H1 (cell line): ENCODE results near the gene YBX3. TPM values are rescaled to one million over a fixed set of nuclear protein-coding genes. Genes with fewer than 3 reads are reported as not detected.
A peak's percentile ranks its signal among the peaks of the same experiment; 100 is the strongest.

ENCODE experiments used
- CTCF ChIA-PET: fragments of 300-600 bp; sonication (Branson Sonifier 250); formaldehyde crosslinking; loops from one replicate; lab custom pipeline; 2021; ENCODE audit not compliant: partially characterized antibody; lab: Charles Lee
- POLR2A ChIA-PET: fragments of 300-600 bp; sonication (Branson Sonifier 250); formaldehyde crosslinking; loops from one replicate; lab custom pipeline; 2021; ENCODE audit warnings: inconsistent platforms; ENCODE audit not compliant: partially characterized antibody; lab: Charles Lee
- DNase-seq, 2 experiments: peaks; one replicate each; pipeline versions ENCODE4 v3.0.0 to v3.0.0-alpha.2; 2010 to 2022; ENCODE audit warnings: low spot score in 2 of 2, low read depth in 1 of 2, mixed read lengths in 1 of 2
- FAIRE-seq: peaks from 2 replicates; lab custom pipeline; 2011; peaks lifted over from hg19 to GRCh38; lab: Jason Lieb, UNC
- H2AFZ ChIP-seq: 2 replicates; pipeline ENCODE4 v1.8.1; 2012; ENCODE audit warnings: low read length, inconsistent platforms
- H2AK5ac ChIP-seq: 2 replicates; pipeline ENCODE4 v1.6.1; 2013; ENCODE audit warnings: low read depth, low read length
- H2BK120ac ChIP-seq: replicated peaks from 2 replicates; pipeline ENCODE3; 2013; ENCODE audit warnings: low read depth, low read length, inconsistent platforms
- H2BK12ac ChIP-seq: 2 replicates; pipeline ENCODE4 v1.6.1; 2013; ENCODE audit warnings: low read depth, low read length
- H2BK15ac ChIP-seq: 2 replicates; pipeline ENCODE4 v1.6.1; 2013; ENCODE audit warnings: low read length
- H2BK20ac ChIP-seq: 2 replicates; pipeline ENCODE4 v1.6.1; 2013; ENCODE audit warnings: low read length
- H2BK5ac ChIP-seq: 2 replicates; pipeline ENCODE4 v1.6.1; 2013; ENCODE audit warnings: low read depth, low read length
- H3K14ac ChIP-seq: 2 replicates; pipeline ENCODE4 v1.6.1; 2013; ENCODE audit warnings: inconsistent platforms; ENCODE audit not compliant: insufficient read length
- H3K18ac ChIP-seq: 2 replicates; pipeline ENCODE4 v1.6.1; 2013; ENCODE audit warnings: low read length; ENCODE audit errors: extremely low read depth
- H3K23ac ChIP-seq: 2 replicates; pipeline ENCODE4 v1.6.1; 2013; ENCODE audit warnings: inconsistent platforms; ENCODE audit not compliant: insufficient read length
- H3K23me2 ChIP-seq: 2 replicates; pipeline ENCODE4 v1.6.1; 2013; ENCODE audit warnings: low read depth, low read length
- H3K27ac ChIP-seq: 2 replicates; pipeline ENCODE4 v1.6.1; 2011; ENCODE audit warnings: low read depth, low read length, inconsistent platforms
- H3K27me3 ChIP-seq, 4 experiments: replicated peaks in 1 of 4; 1 replicate in 1 of 4; 2 replicates in 3 of 4; pipeline versions ENCODE4 v1.6.1 to v1.8.1; 2011 to 2013; ENCODE audit warnings: low read length in 3 of 4, mild to moderate bottlenecking in 3 of 4, inconsistent platforms in 2 of 4, mixed read lengths in 2 of 4, moderate library complexity in 1 of 4; ENCODE audit not compliant: control insufficient read depth in 3 of 4, insufficient read depth in 3 of 4; ENCODE audit errors: extremely low read depth in 1 of 4
- H3K36me3 ChIP-seq, 4 experiments: 2 replicates each; pipeline versions ENCODE4 v1.6.1 to v1.8.1; 2011 to 2013; ENCODE audit warnings: mild to moderate bottlenecking in 4 of 4, low read length in 3 of 4, moderate library complexity in 2 of 4, control low read depth in 1 of 4, inconsistent platforms in 1 of 4; ENCODE audit not compliant: insufficient read depth in 4 of 4, control insufficient read depth in 2 of 4
- H3K4ac ChIP-seq: replicated peaks from 2 replicates; pipeline ENCODE3; 2013; ENCODE audit warnings: low read length, low read depth, mixed read lengths, inconsistent platforms; ENCODE audit not compliant: insufficient read length
- H3K4me1 ChIP-seq, 4 experiments: replicated peaks in 1 of 4; 1 replicate in 1 of 4; 2 replicates in 3 of 4; pipeline versions ENCODE4 v1.6.1 to v1.8.1; 2011 to 2013; ENCODE audit warnings: low read length in 3 of 4, inconsistent platforms in 2 of 4, mixed read lengths in 1 of 4; ENCODE audit not compliant: insufficient read depth in 4 of 4, control insufficient read depth in 3 of 4
- H3K4me2 ChIP-seq, 2 experiments: 2 replicates each; pipeline versions ENCODE4 v1.6.1 to v1.8.1; 2011 to 2013; ENCODE audit warnings: low read depth in 2 of 2, low read length in 2 of 2, control low read depth in 1 of 2, inconsistent platforms in 1 of 2, mild to moderate bottlenecking in 1 of 2; ENCODE audit not compliant: insufficient read depth in 1 of 2
- H3K4me3 ChIP-seq, 4 experiments: fragments of 200-600, 300-600 bp in 1 of 4; sonication (generic), shearing (Covaris generic), sonication (Bioruptor Twin) in 1 of 4; 2 replicates each; pipeline versions ENCODE4 v1.5.1 to v1.8.1; 2011 to 2016; ENCODE audit warnings: low read length in 4 of 4, low read depth in 3 of 4, control low read depth in 2 of 4, inconsistent platforms in 2 of 4, mild to moderate bottlenecking in 2 of 4, mixed read lengths in 1 of 4, moderate library complexity in 1 of 4; ENCODE audit not compliant: insufficient read depth in 2 of 4; ENCODE audit errors: extremely low read depth in 1 of 4
- H3K56ac ChIP-seq: replicated peaks from 2 replicates; pipeline ENCODE3; 2013; ENCODE audit warnings: low read depth, mild to moderate bottlenecking, mixed read lengths, low read length, inconsistent platforms; ENCODE audit not compliant: insufficient read length
- H3K79me1 ChIP-seq: 2 replicates; pipeline ENCODE4 v1.6.1; 2013; ENCODE audit warnings: low read depth, low read length, control low read depth
- H3K79me2 ChIP-seq, 2 experiments: 2 replicates each; pipeline versions ENCODE4 v1.6.1 to v1.8.1; 2012 to 2013; ENCODE audit warnings: low read length in 2 of 2, mild to moderate bottlenecking in 2 of 2, inconsistent platforms in 1 of 2; ENCODE audit not compliant: insufficient read depth in 2 of 2, control insufficient read depth in 1 of 2
- H3K9ac ChIP-seq, 4 experiments: replicated peaks in 1 of 4; 1 replicate in 1 of 4; 2 replicates in 3 of 4; pipeline versions ENCODE4 v1.6.1 to v1.8.1; 2011 to 2013; ENCODE audit warnings: low read depth in 3 of 4, low read length in 3 of 4, control low read depth in 2 of 4, mild to moderate bottlenecking in 2 of 4, moderate library complexity in 2 of 4, inconsistent platforms in 1 of 4; ENCODE audit errors: extremely low read depth in 1 of 4
- H3K9me3 ChIP-seq, 2 experiments: 2 replicates each; pipeline versions ENCODE4 v1.6.1 to v1.8.1; 2012 to 2013; ENCODE audit warnings: mild to moderate bottlenecking in 2 of 2, moderate library complexity in 2 of 2, control low read depth in 1 of 2, inconsistent platforms in 1 of 2, low read depth in 1 of 2, low read length in 1 of 2, mixed read lengths in 1 of 2; ENCODE audit not compliant: insufficient read depth in 2 of 2
- H4K20me1 ChIP-seq, 2 experiments: replicated peaks in 1 of 2; 2 replicates each; pipeline versions ENCODE3 to v1.8.1; 2011 to 2013; ENCODE audit warnings: inconsistent platforms in 2 of 2, low read length in 2 of 2, mild to moderate bottlenecking in 1 of 2; ENCODE audit not compliant: insufficient read depth in 2 of 2, control insufficient read depth in 1 of 2
- H4K5ac ChIP-seq: 2 replicates; pipeline ENCODE4 v1.6.1; 2013; ENCODE audit warnings: low read length, low read depth, mixed read lengths, inconsistent platforms; ENCODE audit not compliant: insufficient read length
- H4K8ac ChIP-seq: 2 replicates; pipeline ENCODE4 v1.8.0; 2013; ENCODE audit warnings: mild to moderate bottlenecking, moderate library complexity, low read length, inconsistent platforms; ENCODE audit not compliant: insufficient read depth; ENCODE audit errors: extremely low read depth
- H4K91ac ChIP-seq: replicated peaks from 2 replicates; pipeline ENCODE3; 2013; ENCODE audit warnings: low read length, mixed read lengths, inconsistent platforms; ENCODE audit not compliant: insufficient read length
- BACH1 ChIP-seq: IDR thresholded peaks from 2 replicates; pipeline ENCODE4 v1.6.1; 2012; ENCODE audit warnings: low read length, improper control_type of control experiment
- CHD1 ChIP-seq: IDR thresholded peaks from 2 replicates; pipeline ENCODE4 v1.6.1; 2012; ENCODE audit warnings: low read depth, low read length, improper control_type of control experiment
- CHD2 ChIP-seq: IDR thresholded peaks from 2 replicates; pipeline ENCODE4 v1.6.1; 2012; ENCODE audit warnings: low read length, improper control_type of control experiment
- CREB1 ChIP-seq: IDR thresholded peaks from 2 replicates; pipeline ENCODE4 v1.6.1; 2012; ENCODE audit warnings: inconsistent platforms
- EZH2 ChIP-seq: fragments of 200-600 bp; sonication (generic); IDR thresholded peaks from 2 replicates; pipeline ENCODE4 v1.7.1; 2012; ENCODE audit warnings: low read depth, mild to moderate bottlenecking, moderate library complexity, low read length, inconsistent platforms; ENCODE audit not compliant: severe bottlenecking
- HDAC2 ChIP-seq, 2 experiments: fragments of 300-600 bp in 1 of 2; sonication (generic) in 1 of 2; IDR thresholded peaks; 2 replicates each; pipeline ENCODE4 v1.6.1; 2011 to 2012; ENCODE audit warnings: low read depth in 2 of 2, low read length in 2 of 2, mild to moderate bottlenecking in 2 of 2, moderate library complexity in 2 of 2, borderline replicate concordance in 1 of 2, inconsistent platforms in 1 of 2
- JUN ChIP-seq: IDR thresholded peaks from 2 replicates; pipeline ENCODE4 v1.6.1; 2011; ENCODE audit warnings: low read depth, mild to moderate bottlenecking, improper control_type of control experiment, low read length
- KDM4A ChIP-seq: IDR thresholded peaks from one replicate; pipeline ENCODE4 v1.7.1; 2012; ENCODE audit warnings: low read depth, mild to moderate bottlenecking, moderate library complexity, low read length, inconsistent platforms; ENCODE audit not compliant: severe bottlenecking
- MAFK ChIP-seq: IDR thresholded peaks from 2 replicates; pipeline ENCODE4 v1.6.1; 2012; ENCODE audit warnings: low read depth, mild to moderate bottlenecking, improper control_type of control experiment, low read length
- POLR2A ChIP-seq, 2 experiments: IDR thresholded peaks; 1 replicate in 1 of 2; 2 replicates in 1 of 2; pipeline ENCODE4 v1.6.1; 2011; ENCODE audit warnings: low read depth in 2 of 2, low read length in 2 of 2, mild to moderate bottlenecking in 2 of 2; ENCODE audit errors: control extremely low read depth in 1 of 2
- RBBP5 ChIP-seq: IDR thresholded peaks from 2 replicates; pipeline ENCODE4 v1.7.1; 2012; ENCODE audit warnings: low read depth, mild to moderate bottlenecking, inconsistent platforms, low read length, moderate library complexity, borderline replicate concordance
- SIX5 ChIP-seq: IDR thresholded peaks from 2 replicates; pipeline ENCODE4 v1.6.1; 2011; ENCODE audit warnings: mild to moderate bottlenecking, low read depth, low read length
- YY1 ChIP-seq: IDR thresholded peaks from 2 replicates; pipeline ENCODE4 v1.6.1; 2011; ENCODE audit warnings: low read depth, mild to moderate bottlenecking, low read length
- WGBS, 2 experiments: shearing (Covaris generic) in 1 of 2; methylation state at CpG; one replicate each; pipeline versions ENCODE4 v1.1.6 to v1.1.7; 2013 to 2015; ENCODE audit warnings: low lambda C conversion rate in 2 of 2, mixed read lengths in 2 of 2, inconsistent platforms in 1 of 2, low coverage in 1 of 2, missing lambda C conversion rate in 1 of 2; ENCODE audit not compliant: insufficient replicate concordance in 2 of 2, insufficient coverage in 1 of 2, insufficient read length in 1 of 2; ENCODE audit errors: extremely low coverage in 1 of 2, missing lambda C conversion rate in 1 of 2; 5-methylcytosine and 5-hydroxymethylcytosine counted together
- polyA plus RNA-seq, 7 experiments: library from polyadenylated mRNA; depleted of rRNA in 3 of 7; stranded (reverse) in 5 of 7; unstranded in 2 of 7; fragments of >200 nt in 5 of 7; fragments of 200-250 nt in 2 of 7; gene quantifications; 1 replicate in 5 of 7; 2 replicates in 1 of 7; 4 replicates in 1 of 7; pipeline versions ENCODE4 v1.2.1 to v1.2.3, GENCODE V29; 2011 to 2013; ENCODE audit warnings: missing spikeins in 2 of 7, mixed read lengths in 2 of 7
- total RNA-seq: library from RNA; stranded (reverse); fragmentation: NEBNext Ultra II Directional; extraction: Animal tissue kit (Norgen Biotek cat#: 25700); gene quantifications from 2 replicates; pipeline ENCODE4 v1.2.1, GENCODE V29; 2021

Gene YBX3
- total and polyA plus RNA-seq, 2 of the 8 experiments (the other 6 are each of a cell fraction or from before 2014, with no cell fraction given), result 83.1 to 480 TPM

DNA sequence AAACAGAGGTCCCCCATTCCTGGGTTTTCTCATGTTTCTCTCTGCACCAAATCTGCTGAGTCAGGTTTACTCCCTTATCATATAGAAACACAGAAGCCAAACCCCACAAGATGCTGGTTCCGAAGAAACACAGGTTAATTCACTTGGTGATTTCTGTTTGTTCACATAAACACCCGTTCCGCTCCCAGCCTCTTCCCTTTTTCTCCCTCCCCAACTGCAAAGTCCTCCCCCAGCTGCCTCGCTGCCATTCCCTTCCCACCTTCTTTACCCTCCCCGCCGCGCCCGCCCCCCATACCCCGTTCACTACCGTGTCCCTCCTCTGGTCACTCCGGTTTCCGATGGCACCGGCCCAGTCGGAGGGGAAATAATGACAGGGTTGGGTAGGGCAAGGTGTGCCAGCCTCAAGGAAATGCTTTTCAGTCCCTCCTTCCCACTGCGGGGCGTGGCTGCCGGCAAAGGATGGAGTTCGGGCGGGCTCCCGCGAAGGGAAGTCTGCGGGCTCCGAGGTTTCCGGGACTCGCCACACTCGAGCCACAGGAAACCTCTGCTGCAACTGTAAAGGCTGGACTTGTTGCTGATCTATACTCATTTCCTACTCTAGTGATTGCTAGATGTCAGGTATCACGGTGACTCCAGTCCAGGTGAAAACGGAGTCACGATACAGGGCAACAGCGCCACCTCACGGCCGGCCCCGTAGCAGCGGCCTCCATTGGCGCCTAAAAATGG lies 49.3 kb downstream of the YBX3 start, which contains the start of gene STYK1:
TSS of gene STYK1 (minus strand) at position 394 of the 726 bp plus-strand sequence. CDS start 39,434 bp downstream, outside the sequence.
- Histone ChIP-seq H3K4me1 (peaks cover 0 to 2% (median 0%) of the 10 kb centered on the region in 4 experiments; a peak in 1 of 7 replicates), H3K56ac (no peak within 1 kb of the TSS), H2BK12ac (peak within 1 kb of the TSS; percentile 18; the same call in 1 of the 2 replicates), H4K20me1 (no peaks in the 10 kb centered on the region), H3K79me1 (no peaks in the 10 kb centered on the region), H4K5ac (no peak within 1 kb of the TSS), H3K23ac (no peak within 1 kb of the TSS), H3K9ac (peak within 1 kb of the TSS in 2 of 4 experiments; percentile 20 to 26; a peak in 2 of 7 replicates), H4K8ac (peak within 1 kb of the TSS; percentile 57), H3K18ac (no peak within 1 kb of the TSS), H2BK20ac (no peak within 1 kb of the TSS), H2AK5ac (no peak within 1 kb of the TSS), H3K79me2 (no peaks in the 10 kb centered on the region), H3K4ac (no peak within 1 kb of the TSS), H2AFZ (peak within 1 kb of the TSS; percentile 98), H3K27ac (no peak within 1 kb of the TSS), H3K4me2 (peak within 1 kb of the TSS; percentile 40 to 73), H3K9me3 (no peaks in the 10 kb centered on the region), H4K91ac (no peak within 1 kb of the TSS), H2BK120ac (no peak within 1 kb of the TSS), H2BK15ac (no peak within 1 kb of the TSS), H3K23me2 (peaks cover 6% of the 10 kb centered on the region; the same call in 1 of the 2 replicates), H3K4me3 (peak within 1 kb of the TSS; percentile 41 to 77 (median 74)), H2BK5ac (no peak within 1 kb of the TSS), H3K14ac (no peak within 1 kb of the TSS), H3K36me3 (no peaks in the 10 kb centered on the region), H3K27me3 (no peaks in the 10 kb centered on the region)
- WGBS, 2 experiments, result 1% methylated on average over 22 of the region's 35 CpGs; no CpG with 5 or more reads in 1 of the 2 experiments
- FAIRE-seq (no peak), DNase-seq (peak; percentile 65 to 96)
- ChIA-PET POLR2A (no interaction called here), CTCF (interaction anchor here (1.4 kb wide), 1 partner anchor 59 kb away, joined by 4 read pairs; no protein-coding TSS in a partner anchor)
- TF ChIP-seq BACH1 (peak; percentile 72), CHD2 (peak; percentile 54), CHD1 (no peak), MAFK (peak; percentile 90), POLR2A (IDR thresholded peaks at IDR 0.05; ENCODE audit: control extremely low read depth in 1 of 2, low read depth in 2 of 2, low read length in 2 of 2) (no peak), RBBP5 (no peak), SIX5 (no peak), CREB1 (peak; percentile 55; the same call in 1 of the 2 replicates), JUN (no peak), HDAC2 (IDR thresholded peaks at IDR 0.05; ENCODE audit: borderline replicate concordance in 1 of 2, low read depth in 2 of 2, low read length in 2 of 2) (0 out of 4 replicates have a peak, but pooled peaks of 1 of the 2 experiments have one; percentile 29), EZH2 (no peak), KDM4A (peak; percentile 87), YY1 (peak; percentile 67; the same call in 1 of the 2 replicates)
